HG03439 (cell line): Measurements from ENCODE around the gene TTC28.

ENCODE experiments used
- ATAC-seq: cut with Tn5 transposase; IDR thresholded peaks from one replicate; pipeline ENCODE4 v1.9.1; 2021; ENCODE audit warnings: mild to moderate bottlenecking, moderate library complexity; ENCODE audit not compliant: unreplicated experiment

The TTC28 gene

GRCh38 chr22:28314959-28315358, 364.7 kb downstream of the TTC28 start:
- no peak for ATAC-seq

GRCh38 chr22:28310299-28310698, 369.3 kb downstream of the TTC28 start:
- ATAC-seq, result no peak

GRCh38 chr22:28299753-28300152, 379.9 kb downstream of the TTC28 start:
- ATAC-seq, result no peak

DNA sequence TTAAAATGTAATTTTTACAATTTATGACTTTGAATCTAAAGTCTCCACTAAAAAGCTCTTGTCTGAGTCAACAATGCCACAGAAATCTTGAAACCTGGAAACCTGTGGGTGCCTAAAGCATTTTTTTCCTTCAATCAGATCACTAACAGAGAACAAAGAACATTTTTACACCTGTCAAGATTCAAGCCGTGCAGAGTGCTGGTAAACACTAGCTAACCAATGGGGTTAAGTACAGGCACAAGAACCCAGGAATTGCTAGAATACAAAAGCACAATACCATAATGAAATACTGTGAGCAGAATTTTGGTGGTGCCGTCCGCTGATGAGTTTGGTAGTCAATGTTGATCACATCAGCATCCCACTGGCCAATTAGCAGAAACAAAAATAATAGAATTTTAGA, 380.3 kb downstream of the TTC28 start:
- ATAC-seq, result no peak

DNA sequence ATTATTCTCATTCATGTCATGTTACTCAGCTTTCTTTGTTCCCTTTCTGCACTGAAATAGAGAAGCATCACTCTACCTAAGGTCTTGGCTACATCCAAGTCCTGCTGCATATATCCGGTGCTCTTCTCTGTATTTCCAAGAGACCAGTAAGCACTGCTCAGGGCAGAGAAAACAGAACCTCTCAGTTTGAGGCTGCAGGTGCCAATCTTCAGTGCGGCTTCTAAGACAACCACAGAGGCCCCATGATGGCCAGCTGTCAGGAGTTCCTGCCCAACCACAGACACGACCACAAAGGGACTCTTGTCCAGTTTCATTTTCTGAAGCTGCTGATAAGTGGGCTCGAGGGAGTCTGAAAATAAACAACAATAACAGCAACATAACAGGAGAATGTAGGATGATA, 382.1 kb downstream of the TTC28 start:
- ATAC-seq, result no peak

- ATAC-seq, result no peak
Measured at GRCh38 chr22:28296452-28296851, 383.2 kb downstream of the TTC28 start.

GRCh38 chr22:28283068-28283654, 396.5 kb downstream of the TTC28 start:
- ATAC-seq, result no peak

DNA sequence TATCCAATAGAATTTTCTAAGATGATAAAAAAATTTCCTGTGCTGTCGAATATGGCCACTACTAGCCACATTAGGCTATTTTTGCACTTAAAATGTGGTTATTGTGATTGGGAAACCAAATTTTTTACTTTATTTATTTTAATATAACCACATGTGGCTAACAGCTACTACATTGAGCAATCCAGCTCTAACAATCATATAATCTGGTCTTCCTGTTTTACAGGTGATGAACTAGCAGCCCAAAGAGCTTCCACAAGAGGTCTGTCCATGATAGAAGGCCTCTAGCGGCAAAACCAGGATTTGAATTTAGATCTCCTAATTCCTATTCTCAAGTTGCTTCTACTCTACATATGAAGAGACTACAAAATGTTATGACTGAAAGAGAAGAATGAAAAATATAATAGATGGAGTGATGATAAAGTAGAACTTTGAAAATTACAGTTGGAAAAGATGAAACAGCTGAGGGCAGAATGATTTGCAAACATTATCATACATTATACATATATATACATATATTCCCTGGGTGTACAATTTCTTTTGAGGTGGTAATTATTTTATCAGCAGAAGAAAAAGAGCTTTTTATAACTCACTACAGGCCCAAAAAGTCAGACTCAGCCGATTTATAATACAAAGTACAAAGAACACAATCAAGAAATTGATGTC, 397.1 kb downstream of the TTC28 start:
- ATAC-seq, result no peak

- no peak for ATAC-seq
Measured at GRCh38 chr22:28279888-28280287, 399.8 kb downstream of the TTC28 start.

DNA sequence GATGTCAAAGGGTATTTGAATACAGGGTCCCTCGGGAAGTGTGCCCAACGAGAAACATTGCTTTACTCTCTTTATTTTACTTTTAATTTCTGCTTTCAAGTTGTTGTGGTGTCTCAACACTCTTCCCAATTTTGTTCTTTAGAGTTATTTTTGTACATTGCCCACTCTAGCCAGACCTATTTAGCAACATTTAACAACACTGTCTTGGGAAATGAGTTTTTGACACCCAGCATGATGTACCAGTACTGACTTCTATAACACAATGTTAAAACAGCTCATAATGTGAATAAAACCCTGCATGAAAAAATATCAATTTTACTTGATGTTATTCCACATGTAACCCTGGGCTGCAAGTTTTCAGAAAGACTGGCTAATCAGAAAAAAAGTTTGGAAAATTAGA, 410.4 kb downstream of the TTC28 start:
- no peak for ATAC-seq

GRCh38 chr22:28268850-28269249, 410.8 kb downstream of the TTC28 start:
- ATAC-seq, result no peak

DNA sequence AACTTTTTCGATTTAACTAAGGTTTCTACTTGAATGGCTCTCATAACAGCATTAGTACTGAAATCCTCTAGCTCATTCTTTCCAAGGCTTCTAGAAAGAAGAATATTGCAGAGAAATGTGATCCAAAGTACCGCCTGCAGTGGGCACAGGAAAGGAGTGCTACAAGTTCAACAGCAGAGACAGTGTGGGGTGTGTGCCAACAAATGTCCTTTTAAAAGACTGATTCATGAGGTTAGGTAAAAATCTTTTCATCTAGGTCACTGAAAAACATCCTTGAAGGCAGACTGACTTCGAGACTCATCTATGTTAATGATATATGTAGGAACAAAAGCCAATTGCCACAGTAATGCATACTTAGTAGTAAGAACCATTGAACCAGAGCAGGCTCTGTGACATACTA, 411.5 kb downstream of the TTC28 start:
- no peak for ATAC-seq

DNA sequence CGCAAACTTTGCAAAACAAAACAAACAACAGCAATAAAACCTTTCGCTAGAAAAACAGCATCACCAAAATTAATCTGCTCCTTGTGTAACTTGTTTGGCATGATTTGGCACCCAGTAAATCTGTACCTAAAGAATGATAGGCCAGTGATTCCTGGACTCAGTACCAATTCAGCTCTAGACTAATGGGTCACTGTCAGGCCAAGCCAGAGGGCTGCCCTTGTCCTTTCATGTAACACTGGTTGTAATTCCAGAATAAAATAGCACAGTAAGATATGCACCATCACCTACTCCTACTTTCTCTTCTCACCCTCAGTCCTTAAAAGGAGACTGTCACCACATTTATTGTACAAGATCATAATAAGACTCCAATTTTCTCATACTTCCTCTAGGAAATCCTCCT, 419.0 kb downstream of the TTC28 start:
- ATAC-seq, result no peak

DNA sequence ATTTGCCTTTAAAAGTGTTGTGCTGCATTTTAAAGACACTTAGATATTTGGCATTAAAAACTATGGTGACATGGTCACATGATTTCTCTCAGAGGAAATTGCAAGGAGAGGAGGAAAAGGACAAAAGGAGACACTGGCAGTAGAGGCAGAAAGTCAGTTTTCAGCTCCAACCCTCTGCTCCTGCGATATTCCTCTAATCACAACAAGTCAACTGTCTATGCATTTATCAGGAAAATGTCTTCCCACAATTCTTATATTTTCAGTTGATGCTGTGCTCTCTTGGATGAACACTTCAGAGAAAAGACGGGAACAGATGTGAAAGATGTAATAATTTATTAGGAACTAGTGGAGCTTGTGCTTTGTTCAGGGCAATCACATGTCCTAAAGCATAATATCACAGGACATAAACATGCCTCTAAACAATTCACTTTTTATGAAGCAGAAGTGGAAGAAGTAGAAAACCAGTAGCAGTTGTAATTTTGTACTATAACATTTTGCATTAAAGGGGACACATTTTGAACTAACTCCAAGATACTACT, 419.8 kb downstream of the TTC28 start:
- no peak for ATAC-seq

DNA sequence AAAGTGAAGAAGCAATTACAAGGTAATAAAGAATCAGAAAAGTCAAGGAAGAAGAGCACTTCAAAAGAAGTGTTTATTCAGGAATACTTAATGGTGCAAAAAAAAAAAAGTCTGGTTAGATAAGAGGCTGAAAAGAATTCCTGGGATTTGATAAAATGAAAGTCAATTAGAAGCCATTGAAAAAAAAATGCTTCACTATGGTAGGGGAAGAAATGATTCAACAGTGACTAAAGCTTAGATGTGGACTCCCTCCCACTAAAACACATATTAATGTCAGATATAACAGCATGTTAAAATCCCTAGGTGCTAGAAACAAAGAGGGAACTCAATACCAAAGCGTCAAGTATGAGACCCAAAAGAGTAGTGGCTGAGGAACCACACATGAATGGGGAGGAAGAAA, 425.2 kb downstream of the TTC28 start:
- ATAC-seq, result no peak

DNA sequence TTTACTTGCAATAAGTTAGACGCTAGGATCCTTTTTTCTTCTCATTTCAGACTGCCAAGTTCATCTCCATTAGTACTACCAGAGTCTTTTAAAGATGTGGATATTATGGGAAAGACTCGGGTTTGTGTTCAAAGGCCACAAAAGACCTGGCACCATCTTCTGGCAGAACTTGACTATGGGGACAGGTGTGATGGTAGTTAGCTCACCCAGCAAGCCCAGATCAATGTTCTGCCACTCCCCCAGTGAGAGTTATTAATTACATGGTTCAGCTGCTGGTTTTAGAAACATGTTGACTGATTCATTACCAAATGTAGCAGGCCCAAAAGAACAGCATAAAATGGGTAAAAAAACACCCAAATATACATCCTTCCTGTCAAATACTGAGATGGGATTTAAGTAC, 427.1 kb downstream of the TTC28 start:
- no peak for ATAC-seq

DNA sequence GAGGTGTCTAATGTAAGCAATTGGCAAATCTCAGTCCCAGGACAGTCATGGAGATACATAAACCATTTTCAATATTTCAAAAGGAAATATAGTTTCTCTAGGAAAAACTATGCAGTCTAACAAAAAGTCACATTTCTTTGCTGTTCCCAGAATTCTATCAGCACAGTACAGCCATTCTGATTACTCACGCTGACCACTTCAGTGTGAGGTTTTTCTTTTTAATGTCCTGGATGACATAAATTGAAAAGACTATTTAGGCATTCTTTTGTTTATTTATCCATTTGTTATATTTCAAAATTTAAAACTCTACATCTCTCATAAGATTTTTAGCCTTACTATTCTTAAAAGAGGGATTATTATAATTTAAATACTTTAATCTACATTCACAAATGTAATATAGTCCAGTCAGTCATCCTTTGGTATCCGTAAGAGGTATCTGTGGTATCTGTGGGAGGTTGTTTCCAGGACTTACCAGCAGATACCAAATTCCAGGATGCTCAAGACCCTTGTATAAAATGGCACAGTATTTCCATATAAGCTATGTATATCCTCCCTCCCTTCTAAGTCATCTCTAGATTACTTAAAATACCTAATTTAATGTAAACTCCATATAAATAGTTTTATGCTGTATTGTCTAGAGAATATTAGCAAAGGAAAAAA, 429.5 kb downstream of the TTC28 start:
- ATAC-seq, result no peak

- no peak for ATAC-seq
Measured at GRCh38 chr22:28249402-28249801, 430.2 kb downstream of the TTC28 start.

DNA sequence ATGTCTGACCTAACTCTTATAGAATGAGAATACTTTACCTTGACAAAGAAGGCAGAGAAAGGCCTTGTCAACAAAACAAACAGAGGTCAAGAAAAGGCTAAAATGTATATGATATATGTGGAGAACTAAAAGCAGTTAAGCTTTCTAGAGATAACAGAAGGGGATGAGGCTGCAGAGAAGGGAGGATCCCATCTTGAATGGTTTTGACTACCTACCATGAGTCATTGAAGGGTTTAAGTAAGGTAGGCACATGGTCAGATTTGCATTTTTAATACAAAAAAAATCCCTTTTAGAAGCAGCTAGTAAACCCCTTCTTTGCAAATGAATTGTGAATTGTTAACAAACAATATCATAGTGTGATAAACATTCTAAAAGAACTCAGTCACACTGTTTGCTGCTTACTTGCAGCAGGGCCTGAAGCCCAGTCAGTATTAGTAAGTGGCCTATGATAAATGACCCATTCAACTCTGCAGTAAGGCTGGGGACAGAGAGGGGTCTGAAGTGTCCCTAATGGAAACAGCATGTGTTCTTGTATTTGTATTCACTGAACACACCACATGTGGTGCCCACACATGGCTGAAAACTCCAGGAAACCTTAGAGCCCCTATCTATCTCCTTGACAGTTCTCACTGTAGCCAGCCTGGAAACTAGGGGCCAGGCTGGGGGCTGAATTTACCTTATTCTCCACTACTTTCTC, 431.8 kb downstream of the TTC28 start:
- ATAC-seq, result no peak

DNA sequence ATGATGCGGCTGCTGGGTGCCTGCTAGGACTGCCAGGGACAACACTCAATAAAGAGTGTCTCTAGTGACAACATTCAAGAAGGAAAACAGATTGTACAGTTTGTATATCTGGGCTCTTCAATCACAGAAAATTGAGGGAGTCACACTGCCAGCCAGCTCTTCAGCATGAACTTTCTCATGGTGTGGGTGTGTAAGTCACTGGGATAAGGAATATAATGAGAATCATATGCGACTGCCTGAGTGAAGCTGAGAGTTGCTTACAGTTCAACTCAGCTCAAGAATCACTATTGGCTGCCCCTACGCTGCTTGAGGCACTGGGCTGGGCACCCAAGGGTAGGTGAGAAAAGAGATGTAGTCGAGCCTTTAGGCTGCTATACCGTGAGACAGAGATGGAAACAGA, 432.5 kb downstream of the TTC28 start:
- no peak for ATAC-seq

DNA sequence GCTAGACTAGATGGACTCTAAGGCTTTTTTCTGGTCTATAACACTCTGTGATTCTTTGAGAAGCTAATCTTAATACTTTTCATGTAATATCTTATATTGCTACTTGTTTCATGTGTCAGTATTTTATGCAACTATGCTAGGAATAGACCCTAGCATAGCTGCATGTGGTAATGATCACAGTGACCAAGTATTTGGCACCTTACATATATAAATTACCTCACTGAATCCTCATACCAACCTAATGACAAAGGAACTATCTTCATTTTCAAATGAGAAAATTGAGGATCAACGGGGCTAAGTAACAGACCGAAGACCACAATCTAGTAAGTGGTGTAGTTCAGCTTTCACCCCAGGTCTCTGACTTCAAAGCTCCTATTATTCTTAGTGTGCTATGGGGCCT, 433.2 kb downstream of the TTC28 start:
- no peak for ATAC-seq
